PC-9 (cell line): ENCODE results near the gene LGR6. TPM values are rescaled to one million over a fixed set of nuclear protein-coding genes. Genes with fewer than 3 reads are reported as not detected.

ENCODE experiments used
- BruUV-seq: library from RNA; stranded (reverse); fragments of 400-500 nt; replicated peaks from 2 replicates; lab custom pipeline; 2021; lab: Mats Ljungman, UMichigan
- CTCF ChIA-PET: fragments of 300-600 bp; sonication (Branson Sonifier 250); formaldehyde crosslinking; loops from one replicate; lab custom pipeline; 2022; ENCODE audit warnings: antibody characterized with exemption; lab: Charles Lee
- POLR2A ChIA-PET: fragments of 300-600 bp; sonication (Branson Sonifier 250); formaldehyde crosslinking; loops from one replicate; lab custom pipeline; 2022; ENCODE audit warnings: antibody characterized with exemption; ENCODE audit not compliant: unreplicated experiment; lab: Charles Lee
- DNase-seq, 2 experiments: peaks; one replicate each; pipeline versions ENCODE4 v3.0.0 to v3.0.0-alpha.2; 2015 to 2022; ENCODE audit warnings: mixed read lengths in 1 of 2
- H2AFZ ChIP-seq: fragments of 200-600 bp; sonication (generic); 2 replicates; pipeline ENCODE4 v1.8.1; 2017; ENCODE audit warnings: antibody characterized with exemption
- H3F3A ChIP-seq: fragments of 200-600 bp; sonication (generic); 2 replicates; pipeline ENCODE4 v1.8.1; 2017; ENCODE audit warnings: antibody characterized with exemption, mild to moderate bottlenecking, low read depth; ENCODE audit not compliant: insufficient read depth
- H3K27ac ChIP-seq: fragments of 200-600 bp; sonication (generic); 2 replicates; pipeline ENCODE4 v1.6.1; 2016; ENCODE audit warnings: mixed run types
- H3K27me3 ChIP-seq: fragments of 200-600 bp; sonication (generic); 2 replicates; pipeline ENCODE4 v1.6.1; 2016; ENCODE audit warnings: low read depth, mixed run types; ENCODE audit not compliant: insufficient read depth
- H3K36me3 ChIP-seq: fragments of 200-600 bp; sonication (generic); 2 replicates; pipeline ENCODE4 v1.6.1; 2016; ENCODE audit warnings: low read depth, mixed run types
- H3K4me1 ChIP-seq: fragments of 200-600 bp; sonication (generic); replicated peaks from 2 replicates; pipeline ENCODE4 v1.6.1; 2016; ENCODE audit warnings: mixed run types; ENCODE audit not compliant: insufficient read depth
- H3K4me2 ChIP-seq: fragments of 200-600 bp; sonication (generic); 2 replicates; pipeline ENCODE4 v1.6.1; 2017; ENCODE audit warnings: mixed run types
- H3K4me3 ChIP-seq: fragments of 200-600 bp; sonication (generic); 2 replicates; pipeline ENCODE4 v1.6.1; 2016; ENCODE audit warnings: mixed run types
- H3K79me2 ChIP-seq: fragments of 200-600 bp; sonication (generic); 2 replicates; pipeline ENCODE4 v1.6.1; 2017; ENCODE audit warnings: low read depth, mixed run types
- H3K9me2 ChIP-seq: fragments of 200-600 bp; sonication (generic); 2 replicates; pipeline ENCODE4 v1.8.1; 2017; ENCODE audit warnings: mild to moderate bottlenecking; ENCODE audit not compliant: insufficient read depth
- H3K9me3 ChIP-seq: fragments of 200-600 bp; sonication (generic); 2 replicates; pipeline ENCODE4 v1.8.1; 2016; ENCODE audit warnings: low read depth; ENCODE audit not compliant: insufficient read depth
- H4K20me1 ChIP-seq: fragments of 200-600 bp; sonication (generic); 2 replicates; pipeline ENCODE4 v1.8.1; 2017; ENCODE audit not compliant: insufficient read depth
- EZH2 ChIP-seq: fragments of 200-600 bp; sonication (generic); IDR thresholded peaks from 2 replicates; pipeline ENCODE4 v1.8.0; 2017; ENCODE audit warnings: antibody characterized with exemption, low read depth
- intact Hi-C: fragments of 100-400 bp; cut with micrococcal nuclease; formaldehyde crosslinking; loops from one replicate; pipeline ENCODE4 v1.10.0; 2022; ENCODE audit not compliant: unreplicated experiment
- total RNA-seq: library from RNA; stranded (reverse); gene quantifications from 2 replicates; pipeline ENCODE4 v1.2.3, GENCODE V29; 2021
- TF ChIP-seq, protein P1 (sequence below): fragments of 200-600 bp; sonication (generic); conservative IDR thresholded peaks from 2 replicates; pipeline ENCODE4 v1.6.1; 2017; ENCODE audit warnings: mixed run types, antibody characterized with exemption, mild to moderate bottlenecking, moderate library complexity

The LGR6 gene
- total RNA-seq, 1 experiment from 2014 or later = 5.6 TPM

DNA sequence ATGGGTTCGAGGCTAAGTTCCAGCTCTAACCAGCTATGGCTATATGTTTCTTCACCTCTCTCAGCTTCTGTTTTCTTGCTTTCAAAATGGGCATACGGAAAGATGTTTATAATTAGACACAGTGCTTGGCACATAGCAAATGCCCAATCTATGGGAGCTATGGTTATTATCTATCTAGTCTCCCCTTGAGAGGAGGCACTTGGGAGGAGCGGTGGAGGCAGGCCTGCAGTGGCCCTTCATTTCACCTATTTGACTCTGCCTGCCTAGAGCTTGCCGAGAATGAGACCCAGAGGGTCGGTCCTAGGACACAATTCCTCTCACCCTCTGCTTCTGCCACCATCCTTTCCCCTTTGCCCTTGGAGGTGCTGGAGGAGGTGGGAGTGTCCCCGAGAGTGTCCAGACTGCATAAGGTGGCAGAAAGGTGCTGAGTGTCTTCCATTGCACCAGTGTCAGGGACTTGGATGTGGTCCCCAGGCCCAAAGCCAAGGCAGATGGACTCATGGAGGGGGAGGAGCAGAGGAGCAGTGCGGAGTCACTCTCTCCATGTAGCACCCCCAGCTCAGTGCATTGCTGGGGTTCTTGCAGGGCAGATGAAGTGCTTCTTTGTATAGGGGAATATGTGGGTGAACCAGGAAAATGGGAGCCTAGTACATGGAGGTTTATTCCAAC, 9.0 kb downstream of the LGR6 start:
- Histone ChIP-seq H3K27me3 (no peaks in the 10 kb centered on the region), H3F3A (peaks cover 42% of the 10 kb centered on the region), H3K9me2 (no peaks in the 10 kb centered on the region), H3K9me3 (no peaks in the 10 kb centered on the region), H3K4me2 (no peak overlapping the region), H3K4me3 (no peak overlapping the region), H4K20me1 (no peaks in the 10 kb centered on the region), H3K36me3 (no peaks in the 10 kb centered on the region), H3K4me1 (peaks cover 42% of the 10 kb centered on the region), H3K27ac (no peak overlapping the region), H3K79me2 (no peaks in the 10 kb centered on the region), H2AFZ (no peak overlapping the region)
- intact Hi-C loops = no loop called here
- BruUV-seq = no TSS peak
- TF ChIP-seq, protein P1, sequence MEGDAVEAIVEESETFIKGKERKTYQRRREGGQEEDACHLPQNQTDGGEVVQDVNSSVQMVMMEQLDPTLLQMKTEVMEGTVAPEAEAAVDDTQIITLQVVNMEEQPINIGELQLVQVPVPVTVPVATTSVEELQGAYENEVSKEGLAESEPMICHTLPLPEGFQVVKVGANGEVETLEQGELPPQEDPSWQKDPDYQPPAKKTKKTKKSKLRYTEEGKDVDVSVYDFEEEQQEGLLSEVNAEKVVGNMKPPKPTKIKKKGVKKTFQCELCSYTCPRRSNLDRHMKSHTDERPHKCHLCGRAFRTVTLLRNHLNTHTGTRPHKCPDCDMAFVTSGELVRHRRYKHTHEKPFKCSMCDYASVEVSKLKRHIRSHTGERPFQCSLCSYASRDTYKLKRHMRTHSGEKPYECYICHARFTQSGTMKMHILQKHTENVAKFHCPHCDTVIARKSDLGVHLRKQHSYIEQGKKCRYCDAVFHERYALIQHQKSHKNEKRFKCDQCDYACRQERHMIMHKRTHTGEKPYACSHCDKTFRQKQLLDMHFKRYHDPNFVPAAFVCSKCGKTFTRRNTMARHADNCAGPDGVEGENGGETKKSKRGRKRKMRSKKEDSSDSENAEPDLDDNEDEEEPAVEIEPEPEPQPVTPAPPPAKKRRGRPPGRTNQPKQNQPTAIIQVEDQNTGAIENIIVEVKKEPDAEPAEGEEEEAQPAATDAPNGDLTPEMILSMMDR = no peak
- TF ChIP-seq EZH2 = no peak
- ChIA-PET POLR2A (no interaction called here), CTCF (no interaction called here)
- DNase-seq = no peak

DNA sequence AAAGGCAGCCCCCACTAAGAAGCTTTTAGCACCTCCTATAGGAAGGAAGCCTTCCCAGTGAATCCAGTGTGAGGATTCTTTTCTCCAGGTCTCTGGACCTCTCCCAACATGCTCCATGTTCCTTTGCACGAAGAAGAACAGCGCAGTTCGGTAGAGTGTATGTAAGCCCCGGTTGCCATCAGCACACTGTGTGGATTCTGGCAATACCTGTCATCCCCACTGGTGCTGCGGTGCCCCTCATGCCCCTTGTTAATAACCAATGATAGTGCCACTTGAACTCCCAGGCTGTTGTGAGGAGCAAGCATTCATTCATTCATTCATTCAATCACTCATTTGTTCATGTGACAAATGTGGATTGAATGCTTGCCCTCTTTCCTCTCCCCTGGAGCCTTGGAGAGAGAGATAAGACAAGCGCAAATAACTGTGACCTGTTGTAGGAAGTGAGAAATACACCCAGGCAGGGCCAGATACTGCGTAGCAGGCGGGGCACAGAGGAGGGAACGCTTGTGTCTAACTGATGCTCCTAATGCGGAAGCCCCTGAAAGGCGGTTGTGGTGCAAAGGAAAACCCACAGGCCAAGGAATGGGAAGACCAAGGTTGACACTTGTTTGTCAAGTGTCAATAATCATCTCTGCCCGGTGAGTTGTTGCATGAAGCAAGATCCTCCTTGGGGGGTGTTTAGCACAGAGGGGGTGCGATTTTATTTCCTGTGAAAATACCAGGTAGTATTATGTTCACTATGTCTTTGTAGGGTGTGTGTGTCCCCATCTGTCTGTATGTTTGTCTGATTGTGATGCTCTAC, 9.8 kb downstream of the LGR6 start:
- H3K4me2 ChIP-seq = no peak overlapping the region
- H2AFZ ChIP-seq = no peak overlapping the region
- no peaks in the 10 kb centered on the region for H3K36me3 ChIP-seq
- intact Hi-C loops = no loop called here
- peaks cover 45% of the 10 kb centered on the region for H3F3A ChIP-seq
- peaks cover 34% of the 10 kb centered on the region for H3K4me1 ChIP-seq
- no TSS peak for BruUV-seq
- H3K27me3 ChIP-seq = no peaks in the 10 kb centered on the region
- TF ChIP-seq, protein P1 = no peak
- no peak for TF ChIP-seq EZH2
- no peaks in the 10 kb centered on the region for H3K9me3 ChIP-seq
- no peaks in the 10 kb centered on the region for H3K9me2 ChIP-seq
- ChIA-PET POLR2A (no interaction called here), CTCF (no interaction called here)
- no peak overlapping the region for H3K4me3 ChIP-seq
- H3K79me2 ChIP-seq = no peaks in the 10 kb centered on the region
- H3K27ac ChIP-seq = no peak overlapping the region
- no peak for DNase-seq
- no peaks in the 10 kb centered on the region for H4K20me1 ChIP-seq

DNA sequence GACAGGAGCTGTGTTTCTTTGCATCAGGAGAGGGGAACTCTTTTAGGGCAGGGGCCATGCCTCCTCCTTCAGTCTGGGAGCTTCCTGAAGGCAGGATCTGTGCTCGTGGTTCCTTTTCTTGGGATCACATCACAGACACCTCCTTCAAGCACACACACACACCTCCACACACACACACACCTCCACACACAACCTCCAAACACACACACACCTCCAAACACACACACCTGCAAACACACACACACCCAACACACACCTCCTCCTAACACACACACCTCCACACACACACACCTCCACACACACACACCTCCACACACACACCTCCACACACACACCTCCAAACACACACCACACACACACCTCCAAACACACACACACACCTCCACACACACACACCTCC, 10.5 kb downstream of the LGR6 start:
- Histone ChIP-seq H3K9me2 (no peaks in the 10 kb centered on the region), H3K79me2 (no peaks in the 10 kb centered on the region), H3K27me3 (no peaks in the 10 kb centered on the region), H3F3A (peaks cover 45% of the 10 kb centered on the region), H3K4me3 (no peak overlapping the region), H3K4me2 (no peak overlapping the region), H3K4me1 (peaks cover 27% of the 10 kb centered on the region), H3K36me3 (no peaks in the 10 kb centered on the region), H2AFZ (no peak overlapping the region), H3K9me3 (no peaks in the 10 kb centered on the region), H4K20me1 (no peaks in the 10 kb centered on the region), H3K27ac (no peak overlapping the region)
- no TSS peak for BruUV-seq
- ChIA-PET POLR2A (no interaction called here), CTCF (no interaction called here)
- intact Hi-C loops = no loop called here
- DNase-seq = no peak
- no peak for TF ChIP-seq EZH2
- TF ChIP-seq, protein P1 = no peak
